Mesenchymal stem cell (in vitro differentiated cells and primary cell): ENCODE measurements around the gene HEATR5A. TPM values are rescaled to one million over a fixed set of nuclear protein-coding genes. Genes with fewer than 3 reads are reported as not detected.
"Not testable (repeated sequence)": the region's sequence is repeated elsewhere in the genome, so short reads cannot be mapped to it uniquely, and the experiment has no call there.

Source experiments
- DNase-seq: peaks from one replicate; pipeline ENCODE4 v3.0.0-alpha.2; 2013
- H2AFZ ChIP-seq: one replicate; pipeline ENCODE4 v1.6.1; 2013; ENCODE audit warnings: low read depth, mild to moderate bottlenecking, control low read depth, inconsistent platforms, low read length, moderate library complexity
- H2AK5ac ChIP-seq: 2 replicates; pipeline ENCODE4 v1.6.1; 2013; ENCODE audit warnings: low read length, moderate library complexity, mild to moderate bottlenecking, inconsistent platforms; ENCODE audit not compliant: severe bottlenecking
- H2BK120ac ChIP-seq: one replicate; pipeline ENCODE4 v1.6.1; 2013; ENCODE audit warnings: low read depth, mild to moderate bottlenecking, inconsistent platforms, low read length, moderate library complexity
- H2BK12ac ChIP-seq, 2 experiments: one replicate each; pipeline ENCODE4 v1.6.1; 2013; ENCODE audit warnings: inconsistent platforms in 2 of 2, low read length in 2 of 2, mild to moderate bottlenecking in 2 of 2, moderate library complexity in 2 of 2, control low read depth in 1 of 2
- H2BK15ac ChIP-seq: one replicate; pipeline ENCODE4 v1.6.1; 2013; ENCODE audit warnings: mild to moderate bottlenecking, low read depth, inconsistent platforms; ENCODE audit not compliant: poor library complexity, severe bottlenecking
- H2BK5ac ChIP-seq: 2 replicates; pipeline ENCODE4 v1.6.1; 2013; ENCODE audit warnings: low read depth, mild to moderate bottlenecking, low read length, control low read depth, inconsistent platforms; ENCODE audit not compliant: poor library complexity, severe bottlenecking
- H3K14ac ChIP-seq, 2 experiments: one replicate each; pipeline ENCODE4 v1.6.1; 2013; ENCODE audit warnings: inconsistent platforms in 2 of 2, low read length in 2 of 2, control low read depth in 1 of 2, mild to moderate bottlenecking in 1 of 2, moderate library complexity in 1 of 2
- H3K18ac ChIP-seq, 2 experiments: one replicate each; pipeline ENCODE4 v1.6.1; 2013; ENCODE audit warnings: inconsistent platforms in 2 of 2, low read length in 2 of 2, control low read depth in 1 of 2, low read depth in 1 of 2, mild to moderate bottlenecking in 1 of 2
- H3K23ac ChIP-seq, 2 experiments: one replicate each; pipeline ENCODE4 v1.6.1; 2013; ENCODE audit warnings: inconsistent platforms in 2 of 2, low read length in 2 of 2, mild to moderate bottlenecking in 2 of 2, moderate library complexity in 2 of 2, control low read depth in 1 of 2
- H3K27ac ChIP-seq: 2 replicates; pipeline ENCODE4 v1.5.1; 2013; ENCODE audit warnings: mild to moderate bottlenecking, moderate library complexity, low read length, control low read depth, inconsistent platforms; ENCODE audit not compliant: poor library complexity, severe bottlenecking
- H3K27me3 ChIP-seq, 2 experiments: 2 replicates each; pipeline versions ENCODE4 v1.6.1 to v1.7.0; 2013; ENCODE audit warnings: low read length in 2 of 2, mild to moderate bottlenecking in 2 of 2, moderate library complexity in 2 of 2, control low read depth in 1 of 2, inconsistent platforms in 1 of 2; ENCODE audit not compliant: control insufficient read depth in 1 of 2, insufficient read depth in 1 of 2
- H3K36me3 ChIP-seq, 2 experiments: 2 replicates each; pipeline versions ENCODE4 v1.6.1 to v1.7.0; 2013; ENCODE audit warnings: low read length in 2 of 2, control low read depth in 1 of 2, inconsistent platforms in 1 of 2, low read depth in 1 of 2, mild to moderate bottlenecking in 1 of 2; ENCODE audit not compliant: insufficient read depth in 2 of 2, control insufficient read depth in 1 of 2
- H3K4ac ChIP-seq, 2 experiments: one replicate each; pipeline ENCODE4 v1.6.1; 2013; ENCODE audit warnings: inconsistent platforms in 2 of 2, low read length in 2 of 2, mild to moderate bottlenecking in 2 of 2, moderate library complexity in 2 of 2, control low read depth in 1 of 2, low read depth in 1 of 2
- H3K4me1 ChIP-seq: 2 replicates; pipeline ENCODE4 v1.6.1; 2013; ENCODE audit warnings: low read depth, low read length, control low read depth; ENCODE audit not compliant: control insufficient read depth, insufficient read depth
- H3K4me2 ChIP-seq: 2 replicates; pipeline ENCODE4 v1.6.1; 2013; ENCODE audit warnings: low read length, mild to moderate bottlenecking, inconsistent platforms; ENCODE audit not compliant: poor library complexity, severe bottlenecking
- H3K4me3 ChIP-seq, 2 experiments: 2 replicates each; pipeline versions ENCODE4 v1.5.1 to v1.7.0; 2013; ENCODE audit warnings: low read length in 2 of 2, mild to moderate bottlenecking in 2 of 2, control low read depth in 1 of 2, low read depth in 1 of 2; ENCODE audit not compliant: insufficient read depth in 1 of 2
- H3K79me1 ChIP-seq: replicated peaks from 2 replicates; pipeline ENCODE4 v1.6.1; 2013; ENCODE audit warnings: mild to moderate bottlenecking, control low read depth, low read length, inconsistent platforms; ENCODE audit not compliant: poor library complexity, severe bottlenecking
- H3K9ac ChIP-seq: 2 replicates; pipeline ENCODE4 v1.7.0; 2013; ENCODE audit warnings: mild to moderate bottlenecking, low read length, moderate library complexity
- H3K9me3 ChIP-seq: 2 replicates; pipeline ENCODE4 v1.7.0; 2013; ENCODE audit warnings: mild to moderate bottlenecking, low read length; ENCODE audit not compliant: control insufficient read depth
- H4K8ac ChIP-seq: one replicate; pipeline ENCODE4 v1.6.1; 2013; ENCODE audit warnings: inconsistent platforms, mild to moderate bottlenecking, low read length, moderate library complexity
- H4K91ac ChIP-seq: one replicate; pipeline ENCODE4 v1.6.1; 2013; ENCODE audit warnings: mild to moderate bottlenecking, low read length, inconsistent platforms
- WGBS: methylation state at CpG from one replicate; pipeline ENCODE4 v1.1.7; 2013; ENCODE audit warnings: mixed read lengths; 5-methylcytosine and 5-hydroxymethylcytosine counted together
- small RNA-seq: library from polyadenylated mRNA; stranded (forward); fragments of <200 nt; extraction: miRNeasy Mini kit (QIAGEN cat#:217004); gene quantifications from one replicate; pipeline ENCODE3, GENCODE V24; 2013; ENCODE audit warnings: low read depth

HEATR5A gene

GRCh38 chr14:31244626-31245025, 175.7 kb downstream of the HEATR5A start:
- no peaks in the 10 kb centered on the region for H3K79me1 ChIP-seq
- H2BK120ac ChIP-seq, result no peak overlapping the region
- H3K36me3 ChIP-seq, result no peaks in the 10 kb centered on the region
- no peaks in the 10 kb centered on the region for H3K9me3 ChIP-seq
- no peak overlapping the region for H2BK12ac ChIP-seq
- H3K4me1 ChIP-seq, result no peaks in the 10 kb centered on the region
- H2BK15ac ChIP-seq, result no peak overlapping the region
- no peak overlapping the region for H2BK5ac ChIP-seq
- H2AFZ ChIP-seq, result no peak overlapping the region
- H3K27me3 ChIP-seq, result no peaks in the 10 kb centered on the region
- H2AK5ac ChIP-seq, result no peak overlapping the region
- no peak overlapping the region for H3K4me2 ChIP-seq
- no peak for DNase-seq
- no peak overlapping the region for H3K14ac ChIP-seq
- H4K8ac ChIP-seq, result no peak overlapping the region
- H3K23ac ChIP-seq, result no peak overlapping the region
- no peak overlapping the region for H3K18ac ChIP-seq
- no peak overlapping the region for H3K9ac ChIP-seq
- 66% methylated on average over 2 of the region's 3 CpGs for WGBS
- no peak overlapping the region for H3K4ac ChIP-seq
- no peak overlapping the region for H3K27ac ChIP-seq
- H3K4me3 ChIP-seq, result no peak overlapping the region
- no peak overlapping the region for H4K91ac ChIP-seq

DNA sequence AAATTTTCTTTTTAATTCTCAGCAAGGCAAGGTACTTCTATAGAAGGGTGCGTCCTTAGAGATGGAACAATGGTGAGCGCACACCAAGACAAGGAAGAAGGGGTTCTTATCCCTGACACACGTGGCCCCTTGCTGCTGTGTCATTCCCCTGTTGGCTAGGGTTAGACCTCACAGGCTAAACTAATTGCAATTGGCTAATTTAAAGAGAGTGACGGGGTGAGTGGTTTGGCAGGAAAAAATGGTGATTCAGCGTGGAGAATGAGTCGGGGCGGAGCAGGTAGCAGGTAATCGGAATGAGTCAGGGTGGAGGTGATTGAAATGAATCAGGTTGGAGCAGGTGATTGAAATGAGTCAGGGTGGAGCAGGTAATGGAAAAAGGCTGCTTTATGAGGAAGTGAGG, 176.5 kb downstream of the HEATR5A start:
- H3K27ac ChIP-seq, result no peak overlapping the region

GRCh38 chr14:31242161-31242940, 178.0 kb downstream of the HEATR5A start:
- H3K23ac ChIP-seq, H3K18ac ChIP-seq, H3K14ac ChIP-seq, H3K9me3 ChIP-seq, H3K27ac ChIP-seq, H3K4ac ChIP-seq, H3K4me1 ChIP-seq, H2BK5ac ChIP-seq, H3K4me2 ChIP-seq, H4K91ac ChIP-seq, H2BK120ac ChIP-seq, H2AK5ac ChIP-seq, H2BK15ac ChIP-seq, H3K27me3 ChIP-seq, H3K36me3 ChIP-seq, H3K79me1 ChIP-seq, H2AFZ ChIP-seq, H4K8ac ChIP-seq, H2BK12ac ChIP-seq: not testable (repeated sequence)
- Histone ChIP-seq H3K4me3 (peak overlapping the region in 1 of 2 experiments; percentile 65), H3K9ac (peak overlapping the region; percentile 79)
- DNase-seq, result peak; percentile 57
- 81% methylated on average over 7 of the region's 10 CpGs for WGBS

More for the DNA sequence above, 176.5 kb downstream of the HEATR5A start:
- Histone ChIP-seq H2BK12ac (no peak overlapping the region), H2AFZ (no peak overlapping the region), H3K79me1 (no peaks in the 10 kb centered on the region), H4K91ac (no peak overlapping the region), H3K14ac (no peak overlapping the region), H3K9me3 (no peaks in the 10 kb centered on the region), H3K4ac (no peak overlapping the region), H4K8ac (no peak overlapping the region), H3K36me3 (no peaks in the 10 kb centered on the region), H3K27me3 (no peaks in the 10 kb centered on the region), H3K9ac (no peak overlapping the region), H2BK5ac (no peak overlapping the region), H2BK120ac (no peak overlapping the region), H3K18ac (no peak overlapping the region), H2BK15ac (no peak overlapping the region), H3K23ac (no peak overlapping the region), H2AK5ac (no peak overlapping the region), H3K4me2 (no peak overlapping the region), H3K4me3 (no peak overlapping the region), H3K4me1 (no peaks in the 10 kb centered on the region)
- 84% methylated on average over 8 of the region's 8 CpGs for WGBS
- no peak for DNase-seq

Small RNAs within 50 kb of the gene (small RNA-seq; reads per million reads assigned to genes)
- gene RF00019, result not detected
